Naive thymus-derived CD8-positive, alpha-beta T cell (primary cell): ENCODE measurements around the gene PLAAT2. TPM values are rescaled to one million over a fixed set of nuclear protein-coding genes. Genes with fewer than 3 reads are reported as not detected.

Experiments used
- ATAC-seq, 2 donors: fragments of 150-1000 bp; cut with Tn5 transposase in 1 of 2; sonication (Bioruptor Pico), chemical (Tn5 transposase) in 1 of 2; 1 replicate in 1 of 2; 2 replicates in 1 of 2; pipeline ENCODE4 v1.10.0; 2021; ENCODE audit warnings: mild to moderate bottlenecking in 2 of 2, moderate library complexity in 2 of 2
- POLR2A ChIA-PET: fragments of 350-600 bp; sonication (Branson Sonifier 250); formaldehyde crosslinking; loops from one replicate; lab custom pipeline; 2021; ENCODE audit warnings: antibody characterized with exemption; lab: Charles Lee
- DNase-seq, 10 donors: peaks; one replicate each; pipeline versions ENCODE4 v3.0.0 to v3.0.0-alpha.2; 2020 to 2022
- H3K27ac Mint-ChIP-seq, 10 donors: one replicate each; pipeline ENCODE4 v1.8.0; 2020 to 2022; ENCODE audit warnings: mild to moderate bottlenecking in 10 of 10, mixed read lengths in 10 of 10, moderate library complexity in 4 of 10, inconsistent platforms in 1 of 10
- H3K27me3 Mint-ChIP-seq, 5 donors: one replicate each; pipeline ENCODE4 v1.8.0; 2021 to 2022; ENCODE audit warnings: mixed read lengths in 5 of 5
- H3K36me3 Mint-ChIP-seq, 3 donors: one replicate each; pipeline ENCODE4 v1.8.0; 2020 to 2022; ENCODE audit warnings: mixed read lengths in 3 of 3, mild to moderate bottlenecking in 2 of 3, inconsistent platforms in 1 of 3
- H3K4me1 Mint-ChIP-seq, 4 donors: one replicate each; pipeline ENCODE4 v1.8.0; 2021 to 2022; ENCODE audit warnings: mixed read lengths in 4 of 4
- H3K4me3 Mint-ChIP-seq, 10 donors: one replicate each; pipeline ENCODE4 v1.8.0; 2020 to 2022; ENCODE audit warnings: mild to moderate bottlenecking in 10 of 10, mixed read lengths in 10 of 10, moderate library complexity in 6 of 10, inconsistent platforms in 1 of 10
- H3K9me3 Mint-ChIP-seq, 9 donors: one replicate each; pipeline ENCODE4 v1.8.0; 2020 to 2022; ENCODE audit warnings: mixed read lengths in 9 of 9, mild to moderate bottlenecking in 3 of 9, inconsistent platforms in 1 of 9, moderate library complexity in 1 of 9
- polyA plus RNA-seq, 3 donors: library from polyadenylated mRNA; unstranded; fragments of 300-500 nt; fragmentation: Illumina TruSeq; gene quantifications; one replicate each; pipeline ENCODE4 v1.2.3, GENCODE V29; 2021
- total RNA-seq, 8 experiments: library from RNA in 2 of 8; stranded (reverse) in 2 of 8; gene quantifications; one replicate each; pipeline ENCODE4 v1.2.3 and lab custom pipeline; 2021 to 2026

The PLAAT2 gene
- total and polyA plus RNA-seq, 5 experiments from 2014 or later, result 0.39 to 0.69 (median 0.49) TPM; not detected in 2

GRCh38 chr11:63507511-63507910, 55.7 kb downstream of the PLAAT2 start:
- Mint-ChIP-seq H3K27me3 (peaks cover 0 to 3% (median 0%) of the 10 kb centered on the region in 5 donors), H3K4me1 (peaks cover 7 to 29% (median 19%) of the 10 kb centered on the region in 4 donors)
- POLR2A ChIA-PET, result interaction anchor here (0.6 to 1.0 kb wide), 2 partner anchors 42 to 97 kb away, joined by 3 to 6 read pairs; no protein-coding TSS in a partner anchor

GRCh38 chr11:63506876-63507275, 56.3 kb downstream of the PLAAT2 start:
- H3K4me3 Mint-ChIP-seq, result no peak overlapping the region
- ATAC-seq, result no peak
- DNase-seq, result no peak
- H3K27ac Mint-ChIP-seq, result no peak overlapping the region
- H3K4me1 Mint-ChIP-seq, result peaks cover 14 to 33% (median 24%) of the 10 kb centered on the region in 4 donors
- H3K27me3 Mint-ChIP-seq, result peaks cover 0 to 3% (median 0%) of the 10 kb centered on the region in 5 donors
- no peaks in the 10 kb centered on the region for H3K36me3 Mint-ChIP-seq
- POLR2A ChIA-PET, result interaction anchor here (1.0 kb wide), 1 partner anchor 43 kb away, joined by 6 read pairs; no protein-coding TSS in a partner anchor
- peaks cover 0 to 2% (median 0%) of the 10 kb centered on the region in 9 donors for H3K9me3 Mint-ChIP-seq

More at GRCh38 chr11:63507511-63507910, 55.7 kb downstream of the PLAAT2 start:
- Mint-ChIP-seq H3K36me3 (no peaks in the 10 kb centered on the region), H3K27ac (peak overlapping the region in 1 of 10 donors; percentile 6), H3K9me3 (peaks cover 0 to 2% (median 0%) of the 10 kb centered on the region in 9 donors), H3K4me3 (no peak overlapping the region)
- no peak for ATAC-seq
- DNase-seq, result no peak

- H3K27ac Mint-ChIP-seq, result peak within 1 kb of the TSS in 2 of 10 donors; percentile 32 to 81
Observed at GRCh38 chr11:63505857-63506528, 57.2 kb downstream of the PLAAT2 start, which contains the start of gene LGALS12. Gene LGALS12 (plus strand): TSS chr11:63506084. CDS start chr11:63506459, 375 bp downstream.

GRCh38 chr11:63504933-63505586, 58.1 kb downstream of the PLAAT2 start:
- no peak overlapping the region for H3K4me3 Mint-ChIP-seq
- DNase-seq, result no peak
- ATAC-seq, result no peak
- POLR2A ChIA-PET, result interaction anchor here (0.7 to 1.4 kb wide), 2 partner anchors 47 to 104 kb away, joined by 5 to 6 read pairs; no protein-coding TSS in a partner anchor
- peaks cover 0 to 10% (median 8%) of the 10 kb centered on the region in 3 donors for H3K36me3 Mint-ChIP-seq
- peaks cover 0 to 3% (median 0%) of the 10 kb centered on the region in 5 donors for H3K27me3 Mint-ChIP-seq
- H3K4me1 Mint-ChIP-seq, result peaks cover 15 to 34% (median 23%) of the 10 kb centered on the region in 4 donors
- H3K27ac Mint-ChIP-seq, result peak overlapping the region in 1 of 10 donors; percentile 32
- peaks cover 0 to 14% (median 7%) of the 10 kb centered on the region in 9 donors for H3K9me3 Mint-ChIP-seq

More at GRCh38 chr11:63505857-63506528, 57.2 kb downstream of the PLAAT2 start, which contains the start of gene LGALS12:
- peaks cover 0 to 3% (median 0%) of the 10 kb centered on the region in 5 donors for H3K27me3 Mint-ChIP-seq
- POLR2A ChIA-PET, result interaction anchor here (0.7 kb wide), 1 partner anchor 103 kb away, joined by 6 read pairs; no protein-coding TSS in a partner anchor
- ATAC-seq (no peak), DNase-seq (no peak)
- H3K4me1 Mint-ChIP-seq, result peaks cover 15 to 34% (median 24%) of the 10 kb centered on the region in 4 donors
- peaks cover 0 to under 1% (median 0%) of the 10 kb centered on the region in 3 donors for H3K36me3 Mint-ChIP-seq
- H3K4me3 Mint-ChIP-seq, result no peak within 1 kb of the TSS
- peaks cover 0 to 4% (median 0%) of the 10 kb centered on the region in 9 donors for H3K9me3 Mint-ChIP-seq

- peaks cover 0 to 19% (median 17%) of the 10 kb centered on the region in 3 donors for H3K36me3 Mint-ChIP-seq
- peaks cover 0 to 22% (median 15%) of the 10 kb centered on the region in 9 donors for H3K9me3 Mint-ChIP-seq
- no peak overlapping the region for H3K4me3 Mint-ChIP-seq
- peaks cover 0 to 3% (median 1%) of the 10 kb centered on the region in 5 donors for H3K27me3 Mint-ChIP-seq
- H3K4me1 Mint-ChIP-seq, result peaks cover 14 to 34% (median 22%) of the 10 kb centered on the region in 4 donors
- no peak for DNase-seq
- no peak for ATAC-seq
- no peak overlapping the region for H3K27ac Mint-ChIP-seq
- POLR2A ChIA-PET, result interaction anchor here (1.4 kb wide), 1 partner anchor 48 kb away, joined by 5 read pairs; no protein-coding TSS in a partner anchor
Observed at GRCh38 chr11:63504054-63504453, 59.1 kb downstream of the PLAAT2 start.

GRCh38 chr11:63503492-63503891, 59.7 kb downstream of the PLAAT2 start:
- ATAC-seq, result no peak
- Mint-ChIP-seq H3K27me3 (peaks cover 0 to 7% (median 3%) of the 10 kb centered on the region in 5 donors), H3K27ac (no peak overlapping the region), H3K4me3 (no peak overlapping the region), H3K4me1 (peaks cover 14 to 34% (median 22%) of the 10 kb centered on the region in 4 donors), H3K9me3 (peaks cover 0 to 25% (median 15%) of the 10 kb centered on the region in 9 donors), H3K36me3 (peaks cover 0 to 22% (median 19%) of the 10 kb centered on the region in 3 donors)
- POLR2A ChIA-PET, result no interaction called here
- DNase-seq, result no peak

Other genes starting within 250 kb of the PLAAT2 start
- not detected for gene SLC22A9, start 193.6 kb downstream of the PLAAT2 start, total RNA-seq
- not detected for gene SLC22A9, start 193.6 kb downstream of the PLAAT2 start, polyA plus RNA-seq
- gene PLAAT5, start 72.2 kb downstream of the PLAAT2 start, total RNA-seq, result under 1 TPM; 0.18 to 0.58 TPM
- under 1 TPM; 0.34 to 0.64 (median 0.36) TPM for gene PLAAT5, start 72.2 kb downstream of the PLAAT2 start, polyA plus RNA-seq
- not detected for gene LGALS12, start 57.3 kb downstream of the PLAAT2 start, total RNA-seq
- gene LGALS12, start 57.3 kb downstream of the PLAAT2 start, polyA plus RNA-seq, result not detected
- 10 to 100 TPM; 97.8 to 99.8 TPM for gene PLAAT4, start 26.6 kb downstream of the PLAAT2 start, total RNA-seq
- gene PLAAT4, start 26.6 kb downstream of the PLAAT2 start, polyA plus RNA-seq, result 100 to 1,000 TPM; 460 to 532 (median 464) TPM
- gene PLAAT3, start 51.1 kb upstream of the PLAAT2 start, total RNA-seq, result 1 to 10 TPM; 1.7 to 3.3 TPM
- 10 to 100 TPM in 1 of 3 donors, 1 to 10 TPM in 2; 7.6 to 28.7 (median 8.6) TPM for gene PLAAT3, start 51.1 kb upstream of the PLAAT2 start, polyA plus RNA-seq
- 10 to 100 TPM; 36.2 to 37.5 TPM for gene ATL3, start 108.0 kb upstream of the PLAAT2 start, total RNA-seq
- gene ATL3, start 108.0 kb upstream of the PLAAT2 start, polyA plus RNA-seq, result 10 to 100 TPM; 17.1 to 27.0 (median 19.4) TPM
- 10 to 100 TPM; 39.0 to 41.7 TPM for gene RTN3, start 118.1 kb upstream of the PLAAT2 start, total RNA-seq
- 10 to 100 TPM; 28.0 to 43.1 (median 35.9) TPM for gene RTN3, start 118.1 kb upstream of the PLAAT2 start, polyA plus RNA-seq
- gene ZFTA, start 205.4 kb upstream of the PLAAT2 start, total RNA-seq, result 1 to 10 TPM; 7.2 to 7.4 TPM
- under 1 TPM; 0.09 to 0.56 (median 0.34) TPM for gene ZFTA, start 205.4 kb upstream of the PLAAT2 start, polyA plus RNA-seq